ENCODE measurements around the gene CASP9.

CASP9 gene

DNA sequence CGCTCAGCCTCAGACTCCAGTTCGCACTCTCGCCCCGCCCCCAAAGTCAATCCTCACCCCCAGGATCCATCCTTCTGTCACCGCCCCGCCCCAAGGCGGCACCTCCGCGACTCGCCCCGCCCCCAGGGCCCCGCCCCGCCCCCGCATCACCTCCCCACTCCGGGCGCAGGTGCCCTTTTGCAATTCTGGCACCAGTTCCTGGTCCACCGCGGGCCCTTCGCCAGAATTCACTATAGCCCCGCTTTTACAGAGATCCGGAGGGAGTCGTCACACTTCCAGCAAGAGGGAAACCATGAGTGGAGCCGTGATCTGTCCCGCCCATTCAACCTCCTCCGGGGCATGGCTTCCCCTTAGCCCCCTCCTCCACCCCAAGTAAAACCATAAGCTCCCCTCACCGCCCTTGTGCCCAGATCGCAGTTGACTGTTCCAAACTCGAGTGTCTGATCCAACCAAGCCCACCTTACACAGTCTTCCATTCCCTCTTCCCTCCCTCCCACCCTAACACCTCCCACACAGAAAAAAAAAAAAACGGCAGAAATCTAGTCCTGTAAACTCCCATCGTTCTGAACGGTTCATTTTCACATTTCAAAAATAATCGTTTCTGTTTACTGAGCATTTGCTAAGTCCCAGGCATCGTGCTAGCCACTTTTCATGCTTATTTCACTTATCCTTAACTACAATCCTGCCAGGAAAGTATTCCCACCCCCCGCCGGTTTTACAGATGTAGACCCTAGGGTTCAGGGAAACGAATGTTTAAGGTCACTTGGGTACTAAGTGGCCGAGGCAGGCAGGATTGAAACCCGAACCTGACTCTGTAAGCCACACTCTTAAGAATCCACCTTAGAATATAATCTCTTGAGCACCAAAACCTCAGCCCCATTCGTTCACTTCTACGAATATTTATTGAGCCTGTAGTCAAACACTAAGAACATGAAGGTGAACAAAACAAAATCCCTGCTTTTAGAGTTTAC is 1.3 kb upstream of the CASP9 start (continued):
- peak; percentile 81; the same call in 1 of the 2 replicates for TF ChIP-seq ZNF391 (tag by site-specific recombination; IDR thresholded peaks at IDR 0.05; ENCODE audit: borderline replicate concordance, low read depth)
- no peak for TF ChIP-seq ZNF221 (tag by site-specific recombination; IDR thresholded peaks at IDR 0.05; ENCODE audit: borderline replicate concordance)
- no peak for TF ChIP-seq KLF9 (tag by site-specific recombination; IDR thresholded peaks at IDR 0.05; ENCODE audit: low read depth)
- peak; percentile 36 for TF ChIP-seq ZNF366 (tag by site-specific recombination; conservative IDR thresholded peaks at IDR 0.05)
- peak; percentile 79 for TF ChIP-seq SP3 (tag by site-specific recombination; IDR thresholded peaks at IDR 0.05)
- TF ChIP-seq ZNF664 (tag by site-specific recombination; IDR thresholded peaks at IDR 0.05): peak; percentile 53; the same call in 1 of the 2 replicates
- no peak for TF ChIP-seq ZBTB17 (tag by site-specific recombination; IDR thresholded peaks at IDR 0.05)
- no peak for TF ChIP-seq ZNF350 (tag by site-specific recombination; IDR thresholded peaks at IDR 0.05)
- TF ChIP-seq ZNF341 (tag by site-specific recombination; IDR thresholded peaks at IDR 0.05; ENCODE audit: low read depth): peak; percentile 66
- no peak for TF ChIP-seq ZNF302 (tag by site-specific recombination; IDR thresholded peaks at IDR 0.05; ENCODE audit: low read depth)
- peak; percentile 40; the same call in 1 of the 2 replicates for TF ChIP-seq MYNN (tag by site-specific recombination; IDR thresholded peaks at IDR 0.05; ENCODE audit: borderline replicate concordance)
- TF ChIP-seq, protein P1, sequence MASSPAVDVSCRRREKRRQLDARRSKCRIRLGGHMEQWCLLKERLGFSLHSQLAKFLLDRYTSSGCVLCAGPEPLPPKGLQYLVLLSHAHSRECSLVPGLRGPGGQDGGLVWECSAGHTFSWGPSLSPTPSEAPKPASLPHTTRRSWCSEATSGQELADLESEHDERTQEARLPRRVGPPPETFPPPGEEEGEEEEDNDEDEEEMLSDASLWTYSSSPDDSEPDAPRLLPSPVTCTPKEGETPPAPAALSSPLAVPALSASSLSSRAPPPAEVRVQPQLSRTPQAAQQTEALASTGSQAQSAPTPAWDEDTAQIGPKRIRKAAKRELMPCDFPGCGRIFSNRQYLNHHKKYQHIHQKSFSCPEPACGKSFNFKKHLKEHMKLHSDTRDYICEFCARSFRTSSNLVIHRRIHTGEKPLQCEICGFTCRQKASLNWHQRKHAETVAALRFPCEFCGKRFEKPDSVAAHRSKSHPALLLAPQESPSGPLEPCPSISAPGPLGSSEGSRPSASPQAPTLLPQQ (tag by site-specific recombination; IDR thresholded peaks at IDR 0.05): no peak
- TF ChIP-seq EGR2 (tag by site-specific recombination; IDR thresholded peaks at IDR 0.05; ENCODE audit: low read depth): peak; percentile 61
- TF ChIP-seq ZNF621 (tag by site-specific recombination; IDR thresholded peaks at IDR 0.05): no peak
- peak; percentile 56; the same call in 1 of the 2 replicates for TF ChIP-seq KLF8 (tag by site-specific recombination; IDR thresholded peaks at IDR 0.05)
- TF ChIP-seq GFI1B (tag by site-specific recombination; IDR thresholded peaks at IDR 0.05): no peak
- TF ChIP-seq ZNF248 (tag by site-specific recombination; IDR thresholded peaks at IDR 0.05): no peak
- no peak for TF ChIP-seq GLI4 (tag by site-specific recombination; IDR thresholded peaks at IDR 0.05)
- TF ChIP-seq SP7 (tag by site-specific recombination; IDR thresholded peaks at IDR 0.05): peak; percentile 40
- TF ChIP-seq GLIS2 (tag by site-specific recombination; IDR thresholded peaks at IDR 0.05): peak; percentile 35; the same call in 1 of the 2 replicates
- TF ChIP-seq ZNF133 (tag by site-specific recombination; IDR thresholded peaks at IDR 0.05): no peak
- no peak for TF ChIP-seq ZBTB6 (tag by site-specific recombination; IDR thresholded peaks at IDR 0.05)
- no peak for TF ChIP-seq ZNF146 (tag by site-specific recombination; IDR thresholded peaks at IDR 0.05)
- TF ChIP-seq ZNF398 (tag by site-specific recombination; IDR thresholded peaks at IDR 0.05): peak; percentile 91
- peak; percentile 79 for TF ChIP-seq SP2 (tag by site-specific recombination; IDR thresholded peaks at IDR 0.05)
- no peak for TF ChIP-seq ZNF48 (tag by site-specific recombination; IDR thresholded peaks at IDR 0.05)
- peak; percentile 24; the same call in 1 of the 2 replicates for TF ChIP-seq ZNF76 (tag by site-specific recombination; IDR thresholded peaks at IDR 0.05; ENCODE audit: borderline replicate concordance, low read depth)
- TF ChIP-seq, protein P2, sequence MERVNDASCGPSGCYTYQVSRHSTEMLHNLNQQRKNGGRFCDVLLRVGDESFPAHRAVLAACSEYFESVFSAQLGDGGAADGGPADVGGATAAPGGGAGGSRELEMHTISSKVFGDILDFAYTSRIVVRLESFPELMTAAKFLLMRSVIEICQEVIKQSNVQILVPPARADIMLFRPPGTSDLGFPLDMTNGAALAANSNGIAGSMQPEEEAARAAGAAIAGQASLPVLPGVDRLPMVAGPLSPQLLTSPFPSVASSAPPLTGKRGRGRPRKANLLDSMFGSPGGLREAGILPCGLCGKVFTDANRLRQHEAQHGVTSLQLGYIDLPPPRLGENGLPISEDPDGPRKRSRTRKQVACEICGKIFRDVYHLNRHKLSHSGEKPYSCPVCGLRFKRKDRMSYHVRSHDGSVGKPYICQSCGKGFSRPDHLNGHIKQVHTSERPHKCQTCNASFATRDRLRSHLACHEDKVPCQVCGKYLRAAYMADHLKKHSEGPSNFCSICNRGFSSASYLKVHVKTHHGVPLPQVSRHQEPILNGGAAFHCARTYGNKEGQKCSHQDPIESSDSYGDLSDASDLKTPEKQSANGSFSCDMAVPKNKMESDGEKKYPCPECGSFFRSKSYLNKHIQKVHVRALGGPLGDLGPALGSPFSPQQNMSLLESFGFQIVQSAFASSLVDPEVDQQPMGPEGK (tag by site-specific recombination; IDR thresholded peaks at IDR 0.05): peak; percentile 67
- no peak for TF ChIP-seq ZIC2 (tag by site-specific recombination; IDR thresholded peaks at IDR 0.05)
